GM19438 (cell line): ENCODE data around the gene LRPAP1.
A peak's percentile ranks its signal among the peaks of the same experiment; 100 is the strongest.
"Not testable (repeated sequence)": the region's sequence is repeated elsewhere in the genome, so short reads cannot be mapped to it uniquely, and the experiment has no call there.

ENCODE experiments used
- ATAC-seq: cut with Tn5 transposase; IDR thresholded peaks from one replicate; pipeline ENCODE4 v1.9.1; 2021; ENCODE audit warnings: low read depth; ENCODE audit not compliant: unreplicated experiment

The LRPAP1 gene

GRCh38 chr4:3531879-3532750, at the start of gene LRPAP1:
Gene LRPAP1, minus strand, starts transcription at chr4:3532422. Its CDS starts 10 bp downstream, at chr4:3532412.
- ATAC-seq, result peak; percentile 70

GRCh38 chr4:3581334-3582090, 49.3 kb upstream of the LRPAP1 start:
- not testable (repeated sequence) for ATAC-seq

GRCh38 chr4:3580859-3581258, 48.6 kb upstream of the LRPAP1 start:
- not testable (repeated sequence) for ATAC-seq

- ATAC-seq, result not testable (repeated sequence)
Observed at GRCh38 chr4:3578527-3579144, 46.4 kb upstream of the LRPAP1 start.

- not testable (repeated sequence) for ATAC-seq
Observed at GRCh38 chr4:3578052-3578451, 45.8 kb upstream of the LRPAP1 start.

- not testable (repeated sequence) for ATAC-seq
Observed at GRCh38 chr4:3577208-3577892, 45.1 kb upstream of the LRPAP1 start.

GRCh38 chr4:3576533-3577207, 44.4 kb upstream of the LRPAP1 start:
- ATAC-seq, result not testable (repeated sequence)

GRCh38 chr4:3575426-3576369, 43.5 kb upstream of the LRPAP1 start:
- ATAC-seq, result not testable (repeated sequence)

- not testable (repeated sequence) for ATAC-seq
Observed at GRCh38 chr4:3574865-3575264, 42.6 kb upstream of the LRPAP1 start.

GRCh38 chr4:3574346-3574745, 42.1 kb upstream of the LRPAP1 start:
- not testable (repeated sequence) for ATAC-seq

GRCh38 chr4:3573131-3573530, 40.9 kb upstream of the LRPAP1 start:
- ATAC-seq, result no peak

- ATAC-seq, result no peak
Observed at GRCh38 chr4:3572363-3572762, 40.1 kb upstream of the LRPAP1 start.

GRCh38 chr4:3571921-3572320, 39.7 kb upstream of the LRPAP1 start:
- no peak for ATAC-seq

GRCh38 chr4:3570923-3571322, 38.7 kb upstream of the LRPAP1 start:
- not testable (repeated sequence) for ATAC-seq

- not testable (repeated sequence) for ATAC-seq
Observed at GRCh38 chr4:3569611-3570010, 37.4 kb upstream of the LRPAP1 start.

- ATAC-seq, result not testable (repeated sequence)
Observed at GRCh38 chr4:3566701-3567100, 34.5 kb upstream of the LRPAP1 start.

- ATAC-seq, result not testable (repeated sequence)
Observed at GRCh38 chr4:3566301-3566700, 34.1 kb upstream of the LRPAP1 start.

- not testable (repeated sequence) for ATAC-seq
Observed at GRCh38 chr4:3564948-3565347, 32.7 kb upstream of the LRPAP1 start.

GRCh38 chr4:3563403-3563802, 31.2 kb upstream of the LRPAP1 start:
- ATAC-seq, result no peak
